IPS-NIHi11 (cell line): ENCODE data around the gene GMPR.
"Not testable (repeated sequence)": the region's sequence is repeated elsewhere in the genome, so short reads cannot be mapped to it uniquely, and the experiment has no call there.

ENCODE experiments used
- DNase-seq: peaks from one replicate; pipeline ENCODE4 v3.0.0; 2012; ENCODE audit warnings: mixed read lengths, low spot score

GMPR gene

GRCh38 chr6:16225062-16225731, 13.2 kb upstream of the GMPR start:
- DNase-seq: not testable (repeated sequence)

DNA sequence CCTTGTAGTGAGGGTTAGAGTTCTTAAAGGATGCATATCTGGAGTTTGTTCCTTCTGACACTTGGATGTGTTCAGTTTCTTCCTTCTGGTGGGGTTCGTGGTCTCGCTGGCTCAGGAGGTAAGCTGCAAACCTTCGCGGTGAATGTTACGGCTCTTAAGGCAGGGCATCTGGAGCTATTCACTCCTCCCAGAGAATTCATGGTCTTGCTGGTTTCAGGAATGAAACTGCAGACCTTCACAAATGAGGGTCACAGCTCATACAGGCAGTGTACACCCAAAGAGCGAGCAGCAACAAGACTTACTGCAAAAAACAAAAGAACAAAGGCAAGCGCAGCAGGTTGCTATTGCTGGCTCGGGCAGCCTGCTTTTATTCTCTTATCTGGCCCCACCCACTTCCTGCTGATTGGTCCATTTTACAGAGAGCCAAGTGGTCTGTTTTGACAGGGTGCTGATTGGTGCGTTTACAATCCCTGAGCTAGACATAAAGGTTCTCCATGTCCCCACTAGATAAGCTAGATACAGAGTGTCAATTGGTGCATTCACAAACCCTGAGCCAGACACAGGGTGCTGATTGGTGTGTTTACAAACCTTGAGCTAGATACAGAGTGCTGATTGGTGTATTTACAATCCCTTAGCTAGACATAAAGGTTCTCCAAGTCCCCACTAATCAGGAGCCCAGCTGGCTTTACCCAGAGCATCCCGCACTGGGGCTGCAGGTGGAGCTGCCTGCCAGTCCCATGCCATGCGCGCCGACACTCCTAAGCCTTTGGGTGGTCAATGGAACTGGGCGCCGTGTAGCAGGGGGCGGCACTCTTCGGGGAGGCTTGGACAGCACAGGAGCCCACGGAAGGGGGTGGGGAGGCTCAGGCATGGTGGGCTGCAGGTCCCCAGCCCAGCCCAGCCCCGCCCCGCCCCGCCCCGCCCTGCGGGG, 12.0 kb upstream of the GMPR start:
- not testable (repeated sequence) for DNase-seq

GRCh38 chr6:16227048-16227562, 11.3 kb upstream of the GMPR start:
- no peak for DNase-seq

DNA sequence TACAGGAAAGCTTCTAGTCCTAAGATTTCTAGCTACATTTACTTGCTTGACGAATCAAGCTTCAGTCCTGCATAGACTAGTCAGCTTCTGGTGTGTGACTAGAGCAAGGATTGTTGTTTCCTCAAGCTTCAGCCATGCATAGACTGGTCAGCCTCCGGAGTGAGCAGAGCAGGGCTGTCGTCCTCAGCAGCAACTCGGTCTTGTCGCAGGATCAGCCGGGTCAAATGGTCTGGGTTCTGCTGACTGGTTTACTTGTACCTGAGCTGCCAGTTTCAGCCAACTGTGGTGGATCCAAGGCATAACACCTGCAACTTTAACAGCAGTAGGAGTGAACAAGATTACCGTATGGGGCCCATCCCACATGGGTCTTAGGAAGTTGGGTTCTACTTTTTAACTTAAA, 10.8 kb upstream of the GMPR start:
- DNase-seq: no peak

- no peak for DNase-seq
These were observed 10.3 kb upstream of the GMPR start for GRCh38 chr6:16228043-16228442.

DNA sequence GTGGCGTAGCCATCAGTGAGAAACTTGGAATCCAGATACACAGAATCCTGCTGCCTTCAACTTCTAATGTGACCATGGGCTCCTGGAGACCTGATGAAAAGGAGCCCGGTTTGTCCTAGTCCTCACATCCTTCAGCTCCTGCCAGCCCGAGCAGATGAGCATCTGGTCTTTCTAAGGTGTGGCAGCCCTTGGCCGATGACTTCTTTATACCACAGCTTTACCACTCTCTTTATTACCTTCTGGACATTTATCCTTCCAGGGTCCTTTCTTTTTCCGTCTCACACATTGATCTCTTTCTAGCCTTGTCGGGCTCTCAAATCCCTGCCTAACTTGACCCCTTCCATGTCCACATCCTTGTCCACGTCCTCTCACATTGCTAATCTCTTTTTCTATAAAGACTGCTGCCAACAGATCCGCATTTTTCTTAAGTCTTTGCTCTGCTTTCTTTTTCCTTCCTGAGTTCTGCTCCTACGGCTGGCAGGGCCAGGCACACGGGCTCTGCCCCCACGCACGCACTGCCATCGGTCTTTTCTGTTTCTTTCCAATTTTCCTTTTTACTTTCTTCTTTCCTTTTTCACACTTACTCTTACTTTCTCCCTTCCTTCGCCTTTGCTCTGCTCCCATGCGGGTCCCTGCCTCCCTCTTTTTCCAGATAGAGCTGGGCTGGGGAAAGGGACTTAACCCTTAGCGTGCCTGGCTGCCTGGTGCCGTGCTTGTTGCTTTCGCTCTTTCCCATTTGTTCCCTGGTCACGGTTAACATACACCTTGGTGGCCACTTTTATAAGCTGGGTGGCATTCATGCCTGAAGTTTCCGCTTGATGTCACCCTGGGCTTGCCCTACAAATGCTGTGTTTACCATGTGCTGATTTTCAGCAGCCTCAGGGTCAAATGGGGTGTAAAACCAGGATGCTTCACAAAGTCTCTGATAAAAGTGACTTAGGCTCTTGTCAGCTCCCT, 9.4 kb upstream of the GMPR start:
- peak; percentile 65 for DNase-seq

- DNase-seq: no peak
These were observed 8.7 kb upstream of the GMPR start for GRCh38 chr6:16229700-16230099.

GRCh38 chr6:16230953-16231352, 7.4 kb upstream of the GMPR start:
- no peak for DNase-seq

GRCh38 chr6:16232086-16232485, 6.3 kb upstream of the GMPR start:
- DNase-seq: no peak

- DNase-seq: no peak
These were observed 2.3 kb upstream of the GMPR start for GRCh38 chr6:16236009-16236501.

GRCh38 chr6:16236631-16237199, 1.7 kb upstream of the GMPR start:
- DNase-seq: no peak

DNA sequence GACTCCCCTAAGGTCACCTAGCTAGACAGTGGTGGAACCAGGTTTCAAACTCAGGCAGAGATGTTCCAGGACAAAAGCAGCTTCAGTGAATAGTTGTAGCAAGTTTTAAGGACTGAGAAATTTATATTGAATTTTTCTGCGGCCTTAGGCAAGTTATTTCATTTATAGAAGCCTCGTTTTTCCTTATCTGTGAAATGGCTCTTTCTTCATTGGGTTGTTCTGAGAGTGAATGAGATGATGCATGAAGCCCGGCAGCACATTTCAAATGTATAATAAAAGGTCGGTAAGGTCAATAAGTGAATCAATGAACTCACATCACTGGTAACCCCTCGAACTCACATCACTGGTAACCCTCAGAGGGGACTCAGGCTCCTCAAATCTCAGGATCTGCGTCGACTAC, 1.1 kb upstream of the GMPR start:
- no peak for DNase-seq

DNA sequence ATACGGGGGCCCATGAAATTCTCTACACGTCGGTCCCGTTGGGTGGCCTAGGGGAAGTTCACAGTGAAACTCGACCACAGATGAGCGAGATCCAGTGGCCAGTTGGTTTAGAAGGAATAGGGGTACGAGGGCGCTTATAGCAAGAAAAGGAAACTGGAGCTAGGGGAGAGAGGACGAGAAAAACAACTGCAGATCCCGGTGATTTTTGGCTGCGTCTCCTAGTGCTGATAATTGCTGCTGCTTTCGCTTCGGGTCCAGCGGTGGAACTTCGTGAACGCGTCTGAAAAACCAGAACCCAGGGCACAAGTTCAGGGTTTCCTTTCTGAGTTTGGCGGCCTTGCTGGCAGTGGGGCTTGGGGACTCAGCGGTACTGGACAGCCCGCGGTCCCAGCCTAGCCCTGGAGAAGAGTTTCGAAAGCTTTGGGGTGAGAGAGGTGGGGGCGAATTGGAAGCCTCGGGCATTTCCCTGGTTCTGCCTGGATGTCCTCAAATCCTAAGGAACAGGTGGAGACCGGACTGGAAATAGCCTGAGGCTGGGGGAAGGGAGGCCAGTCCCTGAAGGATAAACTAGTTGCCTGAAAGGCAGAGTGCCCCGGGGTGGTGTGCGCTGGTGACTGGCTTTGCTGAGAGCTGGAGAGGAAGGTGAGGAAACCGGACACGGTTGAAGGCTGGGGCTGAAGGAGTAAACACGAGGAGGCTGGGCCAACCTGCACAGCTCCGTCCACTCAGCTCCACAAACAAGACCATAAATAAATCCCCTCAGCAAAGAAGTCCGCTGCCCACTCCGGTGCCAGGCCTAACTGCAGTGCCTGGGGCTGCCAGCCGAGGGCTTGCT, 793 bp downstream of the GMPR start:
- DNase-seq: no peak

DNA sequence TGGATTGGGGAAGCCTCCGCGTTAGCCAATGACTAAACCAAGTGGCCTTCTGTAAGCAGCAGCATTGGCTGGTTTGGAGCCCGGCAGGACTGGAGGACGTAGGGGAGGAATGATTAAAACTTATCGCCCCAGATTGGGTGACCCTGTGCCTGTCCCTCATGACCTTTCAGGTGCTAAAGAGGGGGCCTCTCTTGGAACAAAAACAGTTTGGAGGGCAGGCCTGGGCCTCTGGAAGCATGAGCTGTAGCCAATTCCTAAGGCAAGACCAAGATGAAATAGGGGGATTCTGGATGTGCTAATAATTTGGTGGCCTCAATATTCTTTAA, 1.4 kb downstream of the GMPR start:
- peak; percentile 71 for DNase-seq

- DNase-seq: no peak
These were observed 2.4 kb downstream of the GMPR start for GRCh38 chr6:16240589-16241320.

DNA sequence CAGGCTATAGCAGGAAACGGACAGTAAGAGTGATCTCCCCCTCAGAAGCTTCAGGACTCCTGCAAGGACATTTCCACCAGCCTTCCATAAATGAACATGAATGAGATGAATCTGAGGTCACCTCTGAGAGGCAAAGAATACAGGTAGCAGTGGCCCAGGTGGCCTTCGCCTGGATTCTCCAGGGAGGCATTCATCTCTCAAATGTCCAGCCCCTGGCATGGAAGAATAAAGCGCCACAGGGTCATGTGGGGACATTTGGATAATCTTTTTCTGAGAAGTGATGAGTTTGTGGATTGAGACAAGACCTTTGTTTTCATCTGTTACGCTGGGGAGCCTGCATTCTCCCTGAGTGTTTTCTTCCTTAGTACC, 2.9 kb downstream of the GMPR start:
- no peak for DNase-seq

- DNase-seq: no peak
These were observed 4.7 kb downstream of the GMPR start for GRCh38 chr6:16243055-16243454.

GRCh38 chr6:16243664-16244063, 5.3 kb downstream of the GMPR start:
- DNase-seq: no peak

DNA sequence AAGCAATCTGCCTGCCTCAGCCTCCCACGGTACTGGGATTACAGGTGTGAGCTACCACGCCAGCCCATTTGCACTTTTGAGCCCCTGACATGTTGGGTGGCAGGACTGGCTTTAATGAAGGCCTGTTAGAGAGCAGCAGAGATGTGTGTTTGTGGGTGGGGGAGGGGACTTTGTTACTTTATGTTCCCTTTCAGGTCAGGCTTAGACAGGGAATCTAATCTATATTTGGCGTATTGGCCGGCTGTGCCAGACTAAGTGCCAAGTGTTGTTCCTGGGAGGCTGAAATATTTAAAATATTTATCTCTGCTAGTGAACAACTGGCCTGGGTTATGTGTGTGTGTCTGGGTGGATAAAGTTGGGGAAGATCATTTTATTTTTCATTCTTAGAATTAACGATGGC, 6.1 kb downstream of the GMPR start:
- DNase-seq: no peak

GRCh38 chr6:16244869-16245451, 6.6 kb downstream of the GMPR start:
- DNase-seq: peak; percentile 46
